SK-N-SH treated with all-trans-retinoic acid at 6 μM for 48 hours (cell line): Measurements from ENCODE around the gene DCC.

Experiments
- ATAC-seq: fragments of 200-7000 bp; cut with Tn5 transposase; 3 replicates; pipeline ENCODE4 v1.9.1; 2020; ENCODE audit warnings: mild to moderate bottlenecking, moderate library complexity
- ARNTL ChIP-seq: fragments of 450-650 bp; formaldehyde crosslinking; IDR thresholded peaks from 2 replicates; pipeline ENCODE4 v1.5.0; 2020; ENCODE audit warnings: low read depth, mild to moderate bottlenecking, moderate library complexity, borderline replicate concordance
- BACH2 ChIP-seq: fragments of 250-450 bp; sonication (Bioruptor Pico); IDR thresholded peaks from 2 replicates; pipeline ENCODE4 v1.9.0; 2021; ENCODE audit warnings: mild to moderate bottlenecking, borderline replicate concordance
- CSDC2 ChIP-seq: fragments of 250-450 bp; sonication (Bioruptor Pico); IDR thresholded peaks from 2 replicates; pipeline ENCODE4 v1.5.0; 2020; ENCODE audit warnings: mild to moderate bottlenecking, moderate library complexity
- ESRRG ChIP-seq: fragments of 250-450 bp; sonication (Bioruptor Pico); IDR thresholded peaks from 2 replicates; pipeline ENCODE4 v1.6.1; 2021; ENCODE audit warnings: mild to moderate bottlenecking
- GLIS3 ChIP-seq: fragments of 250-450 bp; sonication (Bioruptor Pico); IDR thresholded peaks from 2 replicates; pipeline ENCODE4 v1.5.0; 2020; ENCODE audit warnings: mild to moderate bottlenecking, moderate library complexity
- ISL1 ChIP-seq: fragments of 250-450 bp; sonication (Bioruptor Pico); IDR thresholded peaks from 2 replicates; pipeline ENCODE4 v2.1.2; 2022; ENCODE audit warnings: mild to moderate bottlenecking, moderate library complexity
- OSR1 ChIP-seq: fragments of 250-450 bp; sonication (Bioruptor Pico); IDR thresholded peaks from 2 replicates; pipeline ENCODE4 v1.8.0; 2022; ENCODE audit warnings: moderate library complexity, mild to moderate bottlenecking, inconsistent platforms
- POU6F1 ChIP-seq: fragments of 250-450 bp; sonication (Bioruptor Pico); IDR thresholded peaks from 2 replicates; pipeline ENCODE4 v1.8.0; 2021; ENCODE audit warnings: low read depth, mild to moderate bottlenecking, moderate library complexity, borderline replicate concordance
- PPARA ChIP-seq: fragments of 250-450 bp; sonication (Bioruptor Pico); IDR thresholded peaks from 2 replicates; pipeline ENCODE4 v1.5.0; 2020; ENCODE audit warnings: mild to moderate bottlenecking, borderline replicate concordance
- RARB ChIP-seq: fragments of 250-450 bp; sonication (Bioruptor Pico); IDR thresholded peaks from 2 replicates; pipeline ENCODE4 v1.8.0; 2021; ENCODE audit warnings: mild to moderate bottlenecking, moderate library complexity
- SNAI2 ChIP-seq: fragments of 250-450 bp; sonication (Bioruptor Pico); IDR thresholded peaks from 2 replicates; pipeline ENCODE4 v1.5.0; 2020; ENCODE audit warnings: mild to moderate bottlenecking, moderate library complexity
- TCF4 ChIP-seq: fragments of 250-450 bp; sonication (Bioruptor Pico); IDR thresholded peaks from 2 replicates; pipeline ENCODE4 v1.8.0; 2021; ENCODE audit warnings: mild to moderate bottlenecking, moderate library complexity, borderline replicate concordance
- TSHZ2 ChIP-seq: fragments of 250-450 bp; sonication (Bioruptor Pico); IDR thresholded peaks from 2 replicates; pipeline ENCODE4 v1.5.0; 2020; ENCODE audit warnings: mild to moderate bottlenecking, moderate library complexity
- ZC3H10 ChIP-seq: fragments of 250-450 bp; sonication (Bioruptor Pico); IDR thresholded peaks from 2 replicates; pipeline ENCODE4 v1.5.1; 2021; ENCODE audit warnings: mild to moderate bottlenecking, moderate library complexity
- ZFP3 ChIP-seq: fragments of 250-450 bp; sonication (Bioruptor Pico); IDR thresholded peaks from 2 replicates; pipeline ENCODE4 v1.5.0; 2020; ENCODE audit warnings: mild to moderate bottlenecking, moderate library complexity
- ZNF565 ChIP-seq: fragments of 450-650 bp; formaldehyde crosslinking; conservative IDR thresholded peaks from 2 replicates; pipeline ENCODE4 v1.5.0; 2020; ENCODE audit warnings: low read depth, mild to moderate bottlenecking, moderate library complexity
- ZNF70 ChIP-seq: fragments of 450-650 bp; formaldehyde crosslinking; IDR thresholded peaks from 2 replicates; pipeline ENCODE4 v1.5.0; 2020; ENCODE audit warnings: mild to moderate bottlenecking, moderate library complexity
- ZNF8 ChIP-seq: fragments of 450-650 bp; formaldehyde crosslinking; IDR thresholded peaks from 2 replicates; pipeline ENCODE4 v1.5.0; 2020; ENCODE audit warnings: mild to moderate bottlenecking, moderate library complexity
- TF ChIP-seq, protein P1 (sequence below): fragments of 250-450 bp; sonication (Bioruptor Pico); IDR thresholded peaks from 2 replicates; pipeline ENCODE4 v1.5.1; 2021; ENCODE audit warnings: mild to moderate bottlenecking, moderate library complexity
- TF ChIP-seq, protein P2 (sequence below): fragments of 250-450 bp; sonication (Bioruptor Pico); IDR thresholded peaks from 2 replicates; pipeline ENCODE4 v1.8.0; 2020; ENCODE audit warnings: mild to moderate bottlenecking, moderate library complexity, borderline replicate concordance
- TF ChIP-seq, protein P3 (sequence below): fragments of 250-450 bp; sonication (Bioruptor Pico); IDR thresholded peaks from 2 replicates; pipeline ENCODE4 v1.5.1; 2020; ENCODE audit warnings: low read depth, mild to moderate bottlenecking, moderate library complexity

Gene DCC

DNA sequence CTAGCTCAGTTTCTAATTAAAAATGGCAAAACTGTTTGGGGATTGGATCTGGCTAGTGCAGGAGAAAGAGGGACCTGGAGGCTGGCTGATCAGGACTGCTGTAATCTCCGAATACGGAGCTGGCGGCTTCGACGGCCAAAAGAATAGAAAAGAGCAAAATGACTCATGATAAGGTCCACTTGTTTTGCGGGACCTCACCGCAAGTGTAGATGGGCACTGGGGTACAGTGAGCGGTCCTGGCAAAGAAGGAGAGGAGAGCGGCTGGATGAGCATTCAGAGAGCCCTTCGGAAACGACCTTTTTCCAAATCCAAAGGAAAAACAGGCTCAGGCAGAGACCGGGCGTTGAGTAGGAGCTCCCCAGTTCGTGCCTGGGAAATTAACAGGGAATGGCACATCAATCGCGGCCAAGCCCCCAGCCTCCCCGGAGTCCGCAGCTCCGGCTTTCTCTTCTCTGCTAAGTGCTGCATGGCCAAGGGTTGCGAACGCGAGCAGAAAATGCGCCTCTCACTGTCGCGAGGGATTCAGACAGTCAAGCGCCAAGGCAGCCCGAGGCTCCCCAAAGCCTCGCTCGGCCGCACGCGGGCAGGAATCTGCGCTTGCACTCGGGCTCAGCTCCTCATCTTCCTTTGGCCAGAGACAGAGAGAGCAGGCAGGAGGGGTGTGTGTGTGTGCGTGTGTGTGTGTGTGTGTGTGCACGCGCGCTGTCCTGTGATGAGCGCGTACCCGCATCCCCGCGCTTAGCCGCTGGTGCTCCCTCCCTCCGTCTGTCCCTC lies 1.8 kb downstream of the DCC start (continued):
- no peak for TF ChIP-seq SNAI2 (CRISPR knock-in tag)
- no peak for TF ChIP-seq ZNF565 (CRISPR knock-in tag)
- no peak for TF ChIP-seq PPARA (CRISPR knock-in tag)
- TF ChIP-seq BACH2 (CRISPR knock-in tag), result no peak
- TF ChIP-seq, protein P1, sequence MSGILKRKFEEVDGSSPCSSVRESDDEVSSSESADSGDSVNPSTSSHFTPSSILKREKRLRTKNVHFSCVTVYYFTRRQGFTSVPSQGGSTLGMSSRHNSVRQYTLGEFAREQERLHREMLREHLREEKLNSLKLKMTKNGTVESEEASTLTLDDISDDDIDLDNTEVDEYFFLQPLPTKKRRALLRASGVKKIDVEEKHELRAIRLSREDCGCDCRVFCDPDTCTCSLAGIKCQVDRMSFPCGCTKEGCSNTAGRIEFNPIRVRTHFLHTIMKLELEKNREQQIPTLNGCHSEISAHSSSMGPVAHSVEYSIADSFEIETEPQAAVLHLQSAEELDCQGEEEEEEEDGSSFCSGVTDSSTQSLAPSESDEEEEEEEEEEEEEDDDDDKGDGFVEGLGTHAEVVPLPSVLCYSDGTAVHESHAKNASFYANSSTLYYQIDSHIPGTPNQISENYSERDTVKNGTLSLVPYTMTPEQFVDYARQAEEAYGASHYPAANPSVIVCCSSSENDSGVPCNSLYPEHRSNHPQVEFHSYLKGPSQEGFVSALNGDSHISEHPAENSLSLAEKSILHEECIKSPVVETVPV (CRISPR knock-in tag), result no peak

DNA sequence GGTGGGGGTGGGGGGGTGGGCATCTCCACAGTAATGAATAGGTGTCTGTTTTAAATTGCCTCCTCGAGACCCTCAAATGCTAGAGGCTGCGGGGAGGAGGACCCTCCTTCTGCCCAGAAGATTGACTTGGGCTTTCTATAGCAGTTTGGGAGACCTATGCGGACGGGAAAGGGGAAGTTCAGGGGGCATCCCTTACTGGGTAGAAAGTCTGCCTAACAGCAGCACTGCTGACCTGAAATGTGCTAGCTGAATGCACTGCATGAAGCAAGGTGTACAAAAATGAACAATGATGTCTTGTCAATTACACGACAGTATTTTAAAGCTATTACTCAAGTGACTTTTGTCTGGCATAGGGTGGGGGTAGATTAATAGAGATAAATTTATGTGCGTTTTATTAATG lies 2.5 kb downstream of the DCC start:
- ATAC-seq, result no peak
- TF ChIP-seq SNAI2 (CRISPR knock-in tag) (no peak), ISL1 (CRISPR knock-in tag) (no peak), ZNF70 (CRISPR knock-in tag) (no peak), TCF4 (CRISPR knock-in tag) (no peak), CSDC2 (CRISPR knock-in tag) (no peak), ZNF565 (CRISPR knock-in tag) (no peak), ESRRG (no peak), POU6F1 (CRISPR knock-in tag) (no peak)
- TF ChIP-seq, protein P2, sequence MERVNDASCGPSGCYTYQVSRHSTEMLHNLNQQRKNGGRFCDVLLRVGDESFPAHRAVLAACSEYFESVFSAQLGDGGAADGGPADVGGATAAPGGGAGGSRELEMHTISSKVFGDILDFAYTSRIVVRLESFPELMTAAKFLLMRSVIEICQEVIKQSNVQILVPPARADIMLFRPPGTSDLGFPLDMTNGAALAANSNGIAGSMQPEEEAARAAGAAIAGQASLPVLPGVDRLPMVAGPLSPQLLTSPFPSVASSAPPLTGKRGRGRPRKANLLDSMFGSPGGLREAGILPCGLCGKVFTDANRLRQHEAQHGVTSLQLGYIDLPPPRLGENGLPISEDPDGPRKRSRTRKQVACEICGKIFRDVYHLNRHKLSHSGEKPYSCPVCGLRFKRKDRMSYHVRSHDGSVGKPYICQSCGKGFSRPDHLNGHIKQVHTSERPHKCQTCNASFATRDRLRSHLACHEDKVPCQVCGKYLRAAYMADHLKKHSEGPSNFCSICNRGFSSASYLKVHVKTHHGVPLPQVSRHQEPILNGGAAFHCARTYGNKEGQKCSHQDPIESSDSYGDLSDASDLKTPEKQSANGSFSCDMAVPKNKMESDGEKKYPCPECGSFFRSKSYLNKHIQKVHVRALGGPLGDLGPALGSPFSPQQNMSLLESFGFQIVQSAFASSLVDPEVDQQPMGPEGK (CRISPR knock-in tag), result no peak
- TF ChIP-seq, protein P3, sequence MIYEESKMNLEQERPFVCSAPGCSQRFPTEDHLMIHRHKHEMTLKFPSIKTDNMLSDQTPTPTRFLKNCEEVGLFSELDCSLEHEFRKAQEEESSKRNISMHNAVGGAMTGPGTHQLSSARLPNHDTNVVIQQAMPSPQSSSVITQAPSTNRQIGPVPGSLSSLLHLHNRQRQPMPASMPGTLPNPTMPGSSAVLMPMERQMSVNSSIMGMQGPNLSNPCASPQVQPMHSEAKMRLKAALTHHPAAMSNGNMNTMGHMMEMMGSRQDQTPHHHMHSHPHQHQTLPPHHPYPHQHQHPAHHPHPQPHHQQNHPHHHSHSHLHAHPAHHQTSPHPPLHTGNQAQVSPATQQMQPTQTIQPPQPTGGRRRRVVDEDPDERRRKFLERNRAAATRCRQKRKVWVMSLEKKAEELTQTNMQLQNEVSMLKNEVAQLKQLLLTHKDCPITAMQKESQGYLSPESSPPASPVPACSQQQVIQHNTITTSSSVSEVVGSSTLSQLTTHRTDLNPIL (CRISPR knock-in tag), result no peak

DNA sequence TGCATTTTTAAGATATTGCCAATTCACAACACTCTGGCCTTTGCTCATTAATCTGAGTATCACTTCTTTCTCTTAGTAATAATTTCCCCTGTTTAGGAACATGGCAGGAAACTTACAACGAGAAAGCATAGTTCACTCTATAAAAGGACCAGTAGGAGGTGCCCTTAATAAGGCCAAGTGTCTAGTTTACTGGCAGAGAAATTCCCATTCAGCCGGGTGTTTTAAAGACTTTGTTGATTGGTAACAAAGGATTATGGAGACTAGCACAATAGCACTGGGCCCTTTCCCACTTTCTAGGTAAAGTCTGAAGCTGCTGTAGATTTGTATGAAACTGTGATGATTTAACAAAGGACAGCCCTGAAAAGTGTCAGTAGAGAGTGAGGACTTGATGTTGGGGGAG lies 3.1 kb downstream of the DCC start:
- ATAC-seq, result no peak
- TF ChIP-seq PPARA (CRISPR knock-in tag) (no peak), OSR1 (no peak), TSHZ2 (CRISPR knock-in tag) (no peak), TCF4 (CRISPR knock-in tag) (no peak), POU6F1 (CRISPR knock-in tag) (no peak), ISL1 (CRISPR knock-in tag) (no peak), ZNF565 (CRISPR knock-in tag) (no peak), RARB (CRISPR knock-in tag) (no peak), ARNTL (CRISPR knock-in tag) (no peak), BACH2 (CRISPR knock-in tag) (no peak), ZNF8 (CRISPR knock-in tag) (no peak), GLIS3 (no peak), ESRRG (no peak), SNAI2 (CRISPR knock-in tag) (no peak), ZFP3 (CRISPR knock-in tag) (no peak), ZNF70 (CRISPR knock-in tag) (no peak), ZC3H10 (CRISPR knock-in tag) (no peak)
- TF ChIP-seq, protein P3 (CRISPR knock-in tag), result no peak
- TF ChIP-seq, protein P2 (CRISPR knock-in tag), result no peak
